K562 (cell line): ENCODE results near the gene CCDC68. TPM values are rescaled to one million over a fixed set of nuclear protein-coding genes. Genes with fewer than 3 reads are reported as not detected.

Experiments
- CAMTA2 ChIP-seq: fragments of 250-450 bp; sonication (Bioruptor Pico); conservative IDR thresholded peaks from 2 replicates; pipeline ENCODE4 v1.5.1; 2022
- CBFA2T3 ChIP-seq: fragments of 450-650 bp; IDR thresholded peaks from 2 replicates; pipeline ENCODE4 v1.6.1; 2017
- CBX1 ChIP-seq: sonication (generic); IDR thresholded peaks from 2 replicates; pipeline ENCODE4 v1.6.1; 2016; ENCODE audit warnings: antibody characterized with exemption, low read depth, mild to moderate bottlenecking
- CBX2 ChIP-seq: fragments of 200-600 bp; sonication (generic); IDR thresholded peaks from one replicate; pipeline ENCODE4 v1.6.1; 2012; ENCODE audit warnings: mild to moderate bottlenecking, low read length, inconsistent platforms; ENCODE audit not compliant: insufficient read depth, poor library complexity, severe bottlenecking
- ELF4 ChIP-seq: fragments of 450-650 bp; formaldehyde crosslinking; IDR thresholded peaks from 2 replicates; pipeline ENCODE4 v1.4.0; 2022; ENCODE audit warnings: missing genetic modification characterization
- ETV1 ChIP-seq: fragments of 450-650 bp; conservative IDR thresholded peaks from 2 replicates; pipeline ENCODE4 v1.6.1; 2016; ENCODE audit warnings: missing genetic modification characterization, control low read depth, low read depth, missing compliant biosample characterization
- KAT8 ChIP-seq: fragments of 450-650 bp; IDR thresholded peaks from 2 replicates; pipeline ENCODE4 v1.6.1; 2016; ENCODE audit warnings: low read depth, mild to moderate bottlenecking
- KLF13 ChIP-seq: fragments of 450-650 bp; IDR thresholded peaks from 2 replicates; pipeline ENCODE4 v1.6.1; 2016; ENCODE audit warnings: missing genetic modification characterization, low read depth, mild to moderate bottlenecking, missing compliant biosample characterization, moderate library complexity, borderline replicate concordance
- MAZ ChIP-seq, 2 experiments: fragments of 450-650 bp in 1 of 2; sonication (generic) in 1 of 2; formaldehyde crosslinking; IDR thresholded peaks in 1 of 2; conservative IDR thresholded peaks in 1 of 2; 2 replicates each; pipeline versions ENCODE4 v1.4.0 to v1.5.0; 2020; ENCODE audit warnings: mild to moderate bottlenecking in 1 of 2, missing genetic modification reagents in 1 of 2
- MCM3 ChIP-seq: fragments of 450-650 bp; IDR thresholded peaks from 2 replicates; pipeline ENCODE4 v1.6.1; 2016
- MEF2D ChIP-seq: conservative IDR thresholded peaks from 2 replicates; pipeline ENCODE4 v1.6.1; 2016; ENCODE audit warnings: low read depth, missing genetic modification characterization, missing compliant biosample characterization
- MEIS2 ChIP-seq: fragments of 450-650 bp; IDR thresholded peaks from 2 replicates; pipeline ENCODE4 v1.6.1; 2014; ENCODE audit warnings: mild to moderate bottlenecking; ENCODE audit not compliant: partially characterized antibody
- PYGO2 ChIP-seq: fragments of 450-650 bp; IDR thresholded peaks from 2 replicates; pipeline ENCODE4 v1.6.1; 2016; ENCODE audit warnings: mild to moderate bottlenecking, missing genetic modification characterization, moderate library complexity, missing compliant biosample characterization
- RB1 ChIP-seq: fragments of 450-650 bp; IDR thresholded peaks from 2 replicates; pipeline ENCODE4 v1.6.1; 2017; ENCODE audit warnings: low read depth, mild to moderate bottlenecking
- RBFOX2 ChIP-seq: fragments of 200-400 bp; formaldehyde crosslinking; IDR thresholded peaks from 2 replicates; pipeline ENCODE4 v1.6.1; 2017; ENCODE audit warnings: low read depth, mild to moderate bottlenecking, low read length, moderate library complexity
- RBM22 ChIP-seq: fragments of 200-400 bp; formaldehyde crosslinking; IDR thresholded peaks from 2 replicates; pipeline ENCODE4 v1.6.1; 2018; ENCODE audit warnings: low read length, low read depth; ENCODE audit not compliant: poor library complexity, severe bottlenecking
- RBM39 ChIP-seq: fragments of 200-400 bp; formaldehyde crosslinking; optimal IDR thresholded peaks from 2 replicates; pipeline ENCODE3; 2018; ENCODE audit warnings: low read depth, low read length
- SMARCE1 ChIP-seq: fragments of 450-650 bp; IDR thresholded peaks from 2 replicates; pipeline ENCODE4 v1.7.1; 2016; ENCODE audit warnings: mild to moderate bottlenecking
- SMC3 ChIP-seq: conservative IDR thresholded peaks from 2 replicates; pipeline ENCODE4 v1.6.1; 2011; ENCODE audit warnings: low read depth, low read length, improper control_type of control experiment; ENCODE audit not compliant: insufficient read depth
- SREBF2 ChIP-seq: sonication (generic); formaldehyde crosslinking; IDR thresholded peaks from 2 replicates; pipeline ENCODE4 v1.4.0; 2020; ENCODE audit warnings: mild to moderate bottlenecking, missing genetic modification reagents
- TCF3 ChIP-seq: sonication (generic); formaldehyde crosslinking; IDR thresholded peaks from 2 replicates; pipeline ENCODE4 v1.4.0; 2020; ENCODE audit warnings: mild to moderate bottlenecking, missing genetic modification reagents
- TEAD2 ChIP-seq: fragments of 450-650 bp; IDR thresholded peaks from 2 replicates; pipeline ENCODE4 v1.6.1; 2016; ENCODE audit warnings: missing genetic modification characterization, control low read depth, missing compliant biosample characterization
- TFAM ChIP-seq: fragments of 250-450 bp; sonication (Bioruptor Pico); conservative IDR thresholded peaks from 2 replicates; pipeline ENCODE4 v1.5.0; 2021; ENCODE audit warnings: mild to moderate bottlenecking, moderate library complexity
- ZFP1 ChIP-seq: fragments of 450-650 bp; formaldehyde crosslinking; IDR thresholded peaks from 2 replicates; pipeline ENCODE4 v1.4.0; 2020; ENCODE audit warnings: mild to moderate bottlenecking, mixed read lengths
- ZNF133 ChIP-seq: fragments of 250-450 bp; sonication (Bioruptor Pico); IDR thresholded peaks from 2 replicates; pipeline ENCODE4 v1.4.0; 2020; ENCODE audit warnings: mild to moderate bottlenecking
- ZNF143 ChIP-seq: sonication (generic); formaldehyde crosslinking; IDR thresholded peaks from 2 replicates; pipeline ENCODE4 v1.9.0; 2022; ENCODE audit warnings: mild to moderate bottlenecking, missing genetic modification reagents
- ZNF175 ChIP-seq: fragments of 200-800 bp; sonication (Bioruptor generic); IDR thresholded peaks from 2 replicates; pipeline ENCODE4 v1.6.1; 2016; ENCODE audit warnings: low read depth, mild to moderate bottlenecking, missing genetic modification characterization, missing compliant biosample characterization
- ZNF316 ChIP-seq: fragments of 450-650 bp; IDR thresholded peaks from 2 replicates; pipeline ENCODE4 v1.6.1; 2016
- polyA plus RNA-seq, 8 experiments: library from polyadenylated mRNA; depleted of rRNA in 4 of 8; stranded (reverse) in 5 of 8; unstranded in 3 of 8; fragments of >200 nt; fragmentation: Nextera tagmentation in 2 of 8; fragmentation: Illumina TruSeq in 1 of 8; extraction: Ambion mirVana in 2 of 8; extraction: Trizol in 1 of 8; gene quantifications; 2 replicates each; pipeline versions ENCODE4 v1.2.1 to v1.2.3, GENCODE V29; 2011 to 2014; ENCODE audit warnings: inconsistent platforms in 1 of 8, missing spikeins in 1 of 8
- total RNA-seq, 7 experiments: library from RNA; depleted of rRNA in 6 of 7; stranded (reverse); fragments of >200 nt in 6 of 7; fragmentation: Illumina TruSeq in 2 of 7; extraction: Trizol in 2 of 7; gene quantifications; 2 replicates each; pipeline versions ENCODE4 v1.2.1 to v1.2.3, GENCODE V29; 2011 to 2021; ENCODE audit warnings: low replicate concordance in 1 of 7
- TF ChIP-seq, protein P1 (sequence below): sonication (generic); formaldehyde crosslinking; IDR thresholded peaks from 2 replicates; pipeline ENCODE4 v1.9.0; 2022; ENCODE audit warnings: mild to moderate bottlenecking, missing genetic modification reagents
- TF ChIP-seq, protein P2 (sequence below): fragments of 450-650 bp; IDR thresholded peaks from 2 replicates; pipeline ENCODE4 v1.6.1; 2017; ENCODE audit warnings: antibody characterized with exemption, mild to moderate bottlenecking

CCDC68 gene
- total and polyA plus RNA-seq, 9 of the 15 experiments (the other 6 are each of a cell fraction or from before 2014, with no cell fraction given), result 0.28 to 4.5 (median 1.4) TPM

DNA sequence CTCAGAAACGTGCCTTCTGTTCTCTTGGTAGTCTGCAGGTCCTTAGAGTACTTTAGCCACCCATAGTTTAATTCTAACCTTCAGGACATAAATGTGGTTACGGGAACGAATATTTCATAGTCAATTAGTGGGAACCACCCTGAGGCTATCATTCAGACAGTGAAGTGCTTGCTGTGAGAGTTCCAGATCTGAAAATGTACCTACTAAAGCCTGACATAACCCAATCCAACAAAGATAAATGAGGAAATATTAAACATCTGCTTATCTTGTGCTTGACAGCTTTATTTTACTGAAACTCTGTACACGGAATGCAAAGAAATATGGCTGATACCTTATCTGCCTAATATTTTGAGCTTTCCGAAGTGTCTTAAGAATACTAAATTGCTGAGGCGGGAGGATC lies 88.0 kb downstream of the CCDC68 start (continued):
- TF ChIP-seq CBFA2T3 (peak; percentile 72), SMC3 (no peak), RBM22 (no peak), TEAD2 (tag) (no peak), MCM3 (no peak), TFAM (CRISPR knock-in tag) (no peak), ZFP1 (CRISPR knock-in tag) (no peak), MEF2D (no peak), ETV1 (tag) (no peak), MEIS2 (peak; percentile 90), ZNF133 (CRISPR knock-in tag) (no peak), PYGO2 (tag) (no peak), ZNF175 (CRISPR knock-in tag) (no peak), SREBF2 (no peak), ELF4 (CRISPR knock-in tag) (no peak), RBFOX2 (no peak), RB1 (no peak), TCF3 (CRISPR knock-in tag) (peak; percentile 40; the same call in 1 of the 2 replicates), CBX2 (no peak), CBX1 (no peak), CAMTA2 (CRISPR knock-in tag) (no peak), MAZ (CRISPR knock-in tag; conservative IDR thresholded peaks at IDR 0.05 in 1 of 2, IDR thresholded peaks at IDR 0.05 in 1 of 2) (no peak), ZNF316 (0 out of 2 replicates have a peak, but pooled peaks have one; percentile 9), ZNF143 (CRISPR knock-in tag) (no peak), RBM39 (no peak), SMARCE1 (peak; percentile 47; the same call in 1 of the 2 replicates), KAT8 (no peak), KLF13 (no peak)
- TF ChIP-seq, protein P1, sequence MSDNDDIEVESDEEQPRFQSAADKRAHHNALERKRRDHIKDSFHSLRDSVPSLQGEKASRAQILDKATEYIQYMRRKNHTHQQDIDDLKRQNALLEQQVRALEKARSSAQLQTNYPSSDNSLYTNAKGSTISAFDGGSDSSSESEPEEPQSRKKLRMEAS (CRISPR knock-in tag), result no peak
- TF ChIP-seq, protein P2, sequence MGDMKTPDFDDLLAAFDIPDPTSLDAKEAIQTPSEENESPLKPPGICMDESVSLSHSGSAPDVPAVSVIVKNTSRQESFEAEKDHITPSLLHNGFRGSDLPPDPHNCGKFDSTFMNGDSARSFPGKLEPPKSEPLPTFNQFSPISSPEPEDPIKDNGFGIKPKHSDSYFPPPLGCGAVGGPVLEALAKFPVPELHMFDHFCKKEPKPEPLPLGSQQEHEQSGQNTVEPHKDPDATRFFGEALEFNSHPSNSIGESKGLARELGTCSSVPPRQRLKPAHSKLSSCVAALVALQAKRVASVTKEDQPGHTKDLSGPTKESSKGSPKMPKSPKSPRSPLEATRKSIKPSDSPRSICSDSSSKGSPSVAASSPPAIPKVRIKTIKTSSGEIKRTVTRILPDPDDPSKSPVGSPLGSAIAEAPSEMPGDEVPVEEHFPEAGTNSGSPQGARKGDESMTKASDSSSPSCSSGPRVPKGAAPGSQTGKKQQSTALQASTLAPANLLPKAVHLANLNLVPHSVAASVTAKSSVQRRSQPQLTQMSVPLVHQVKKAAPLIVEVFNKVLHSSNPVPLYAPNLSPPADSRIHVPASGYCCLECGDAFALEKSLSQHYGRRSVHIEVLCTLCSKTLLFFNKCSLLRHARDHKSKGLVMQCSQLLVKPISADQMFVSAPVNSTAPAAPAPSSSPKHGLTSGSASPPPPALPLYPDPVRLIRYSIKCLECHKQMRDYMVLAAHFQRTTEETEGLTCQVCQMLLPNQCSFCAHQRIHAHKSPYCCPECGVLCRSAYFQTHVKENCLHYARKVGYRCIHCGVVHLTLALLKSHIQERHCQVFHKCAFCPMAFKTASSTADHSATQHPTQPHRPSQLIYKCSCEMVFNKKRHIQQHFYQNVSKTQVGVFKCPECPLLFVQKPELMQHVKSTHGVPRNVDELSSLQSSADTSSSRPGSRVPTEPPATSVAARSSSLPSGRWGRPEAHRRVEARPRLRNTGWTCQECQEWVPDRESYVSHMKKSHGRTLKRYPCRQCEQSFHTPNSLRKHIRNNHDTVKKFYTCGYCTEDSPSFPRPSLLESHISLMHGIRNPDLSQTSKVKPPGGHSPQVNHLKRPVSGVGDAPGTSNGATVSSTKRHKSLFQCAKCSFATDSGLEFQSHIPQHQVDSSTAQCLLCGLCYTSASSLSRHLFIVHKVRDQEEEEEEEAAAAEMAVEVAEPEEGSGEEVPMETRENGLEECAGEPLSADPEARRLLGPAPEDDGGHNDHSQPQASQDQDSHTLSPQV, result 0 out of 2 replicates have a peak, but pooled peaks have one; percentile 15
